GM19099 (cell line): ENCODE measurements around the gene CYLD.

ENCODE experiments used
- POLR2A ChIP-seq: IDR thresholded peaks from 3 replicates; pipeline ENCODE4 v1.6.1; 2011; ENCODE audit warnings: low read depth; ENCODE audit not compliant: insufficient read length; ENCODE audit errors: extremely low read depth

The CYLD gene

GRCh38 chr16:50833929-50834328 is 92.0 kb downstream of the CYLD start:
- no peak for TF ChIP-seq POLR2A

- no peak for TF ChIP-seq POLR2A
Measured at GRCh38 chr16:50834701-50835100, 92.8 kb downstream of the CYLD start.

GRCh38 chr16:50835358-50836060 is 93.6 kb downstream of the CYLD start:
- TF ChIP-seq POLR2A: no peak

- no peak for TF ChIP-seq POLR2A
Measured at GRCh38 chr16:50836121-50836621, 94.3 kb downstream of the CYLD start.

- no peak for TF ChIP-seq POLR2A
Measured at GRCh38 chr16:50837324-50837723, 95.4 kb downstream of the CYLD start.

- TF ChIP-seq POLR2A: no peak
Measured at GRCh38 chr16:50838165-50838564, 96.3 kb downstream of the CYLD start.

GRCh38 chr16:50838885-50839284 is 97.0 kb downstream of the CYLD start:
- no peak for TF ChIP-seq POLR2A

- TF ChIP-seq POLR2A: no peak
Measured at GRCh38 chr16:50839356-50839755, 97.5 kb downstream of the CYLD start.

GRCh38 chr16:50839920-50840729 is 98.2 kb downstream of the CYLD start:
- no peak for TF ChIP-seq POLR2A

- TF ChIP-seq POLR2A: no peak
Measured at GRCh38 chr16:50841081-50841886, 99.4 kb downstream of the CYLD start.

GRCh38 chr16:50842013-50842505 is 100.2 kb downstream of the CYLD start:
- TF ChIP-seq POLR2A: no peak

GRCh38 chr16:50842589-50842988 is 100.7 kb downstream of the CYLD start:
- no peak for TF ChIP-seq POLR2A

- TF ChIP-seq POLR2A: no peak
Measured at GRCh38 chr16:50844840-50845239, 103.0 kb downstream of the CYLD start.

GRCh38 chr16:50845296-50845695 is 103.4 kb downstream of the CYLD start:
- no peak for TF ChIP-seq POLR2A

- TF ChIP-seq POLR2A: no peak
Measured at GRCh38 chr16:50846511-50846910, 104.6 kb downstream of the CYLD start.
